Measurements from ENCODE around the gene ZNF497. TPM values are rescaled to one million over a fixed set of nuclear protein-coding genes. Genes with fewer than 3 reads are reported as not detected.

ZNF497 gene
- total and polyA plus RNA-seq, 9 of the 15 experiments (the other 6 are each of a cell fraction or from before 2014, with no cell fraction given): 0.06 to 0.98 (median 0.44) TPM; not detected in 1

GRCh38 chr19:58326914-58327726, 35.4 kb downstream of the ZNF497 start, which contains the start of gene ZSCAN22 (continued):
- TF ChIP-seq RBM34 (IDR thresholded peaks at IDR 0.05; ENCODE audit: borderline replicate concordance, insufficient read depth, low read length) (no peak), SMAD1 (IDR thresholded peaks at IDR 0.05; ENCODE audit: low read depth, low read length, partially characterized antibody) (no peak), YBX1 (IDR thresholded peaks at IDR 0.05) (no peak), NCOA4 (IDR thresholded peaks at IDR 0.05; ENCODE audit: partially characterized antibody) (peak; percentile 44), ZNF436 (CRISPR knock-in tag; IDR thresholded peaks at IDR 0.05) (no peak), HNRNPL (IDR thresholded peaks at IDR 0.05; ENCODE audit: low read depth, low read length) (no peak), ARHGAP35 (IDR thresholded peaks at IDR 0.05; ENCODE audit: partially characterized antibody) (no peak), FUS (optimal IDR thresholded peaks at IDR 0.05; ENCODE audit: low read depth, low read length) (no peak), CEBPZ (IDR thresholded peaks at IDR 0.05; ENCODE audit: borderline replicate concordance, low read depth, low read length) (no peak; the same call in 1 of the 2 replicates), CHCHD3 (CRISPR knock-in tag; IDR thresholded peaks at IDR 0.05) (no peak), MYC (IDR thresholded peaks at IDR 0.05; ENCODE audit: low read depth, low read length) (peak; percentile 75), MYC (CRISPR knock-in tag; IDR thresholded peaks at IDR 0.05; ENCODE audit: borderline replicate concordance, low read depth) (peak; percentile 95), EHMT2 (IDR thresholded peaks at IDR 0.05) (no peak; the same call in 1 of the 2 replicates), ZNF717 (CRISPR knock-in tag; IDR thresholded peaks at IDR 0.05) (no peak), ZNF589 (CRISPR knock-in tag; IDR thresholded peaks at IDR 0.05; ENCODE audit: low read depth) (peak; percentile 75; the same call in 1 of the 2 replicates), FOXA3 (CRISPR knock-in tag; conservative IDR thresholded peaks at IDR 0.05 in 1 of 2, IDR thresholded peaks at IDR 0.05 in 1 of 2) (no peak), ZNF561 (CRISPR knock-in tag; conservative IDR thresholded peaks at IDR 0.05) (no peak), GATAD2A (IDR thresholded peaks at IDR 0.05) (peak; percentile 76; the same call in 1 of the 2 replicates), XRCC3 (IDR thresholded peaks at IDR 0.05) (no peak), POLR3G (IDR thresholded peaks at IDR 0.05; ENCODE audit: extremely low read depth, insufficient read length, insufficient replicate concordance) (no peak)
- TF ChIP-seq, protein P1, sequence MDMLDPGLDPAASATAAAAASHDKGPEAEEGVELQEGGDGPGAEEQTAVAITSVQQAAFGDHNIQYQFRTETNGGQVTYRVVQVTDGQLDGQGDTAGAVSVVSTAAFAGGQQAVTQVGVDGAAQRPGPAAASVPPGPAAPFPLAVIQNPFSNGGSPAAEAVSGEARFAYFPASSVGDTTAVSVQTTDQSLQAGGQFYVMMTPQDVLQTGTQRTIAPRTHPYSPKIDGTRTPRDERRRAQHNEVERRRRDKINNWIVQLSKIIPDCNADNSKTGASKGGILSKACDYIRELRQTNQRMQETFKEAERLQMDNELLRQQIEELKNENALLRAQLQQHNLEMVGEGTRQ (CRISPR knock-in tag; IDR thresholded peaks at IDR 0.05): no peak
- TF ChIP-seq, protein P2, sequence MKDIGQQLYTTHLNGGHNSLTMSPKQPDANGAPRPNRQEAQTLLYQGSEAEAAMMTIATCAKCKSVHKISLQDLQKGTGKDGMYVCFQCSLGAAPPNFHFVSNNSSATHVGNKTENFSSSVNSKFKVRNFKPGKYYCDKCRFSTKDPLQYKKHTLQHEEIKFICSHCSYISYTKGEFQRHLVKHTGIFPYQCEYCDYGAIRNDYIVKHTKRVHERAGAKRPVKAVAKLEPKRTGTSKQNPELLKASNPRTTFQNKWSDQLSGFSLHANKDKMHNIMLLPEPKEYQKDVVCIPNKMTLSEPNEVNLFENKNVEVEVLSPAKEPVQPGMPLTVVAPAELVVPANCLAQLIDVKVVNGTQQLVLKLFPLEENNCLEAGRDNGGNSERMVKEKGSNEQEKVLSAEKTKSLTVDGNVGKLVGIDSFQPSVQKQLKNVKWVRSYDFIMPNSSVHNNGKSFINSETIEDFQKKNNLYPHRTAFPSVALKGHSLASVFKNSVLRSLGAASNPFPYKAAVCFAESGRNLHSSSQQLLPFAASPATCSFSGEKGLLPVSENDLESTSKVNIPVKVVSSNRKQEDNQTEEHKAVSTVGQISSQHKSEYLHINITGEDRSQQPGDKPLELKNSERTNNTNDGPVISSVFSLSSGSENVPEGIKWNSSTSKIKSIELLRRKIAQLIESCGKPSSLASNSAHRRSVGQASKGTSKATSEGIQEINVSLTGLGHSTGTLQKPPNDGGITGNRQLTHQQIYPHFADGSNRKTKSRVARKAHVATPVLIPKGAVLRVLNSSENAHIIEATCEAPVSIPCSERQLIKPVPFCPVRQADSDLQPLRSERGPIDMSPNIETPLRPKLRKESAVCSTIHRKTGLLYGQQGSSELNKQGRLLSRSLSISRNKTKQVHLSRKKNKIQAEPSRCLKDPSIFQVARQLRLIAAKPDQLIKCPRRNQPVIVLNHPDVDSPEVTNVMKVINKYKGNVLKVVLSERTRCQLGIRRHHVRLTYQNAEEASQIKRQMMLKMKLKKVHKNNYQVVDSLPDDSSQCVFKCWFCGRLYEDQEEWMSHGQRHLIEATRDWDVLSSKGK (CRISPR knock-in tag; IDR thresholded peaks at IDR 0.05): no peak

Measured in K562 (cell line).